Osteocyte (in vitro differentiated cells): Measurements from ENCODE around the gene OMG. TPM values are rescaled to one million over a fixed set of nuclear protein-coding genes. Genes with fewer than 3 reads are reported as not detected.
"Not testable (repeated sequence)": the region's sequence is repeated elsewhere in the genome, so short reads cannot be mapped to it uniquely, and the experiment has no call there.

ENCODE experiments used
- DNase-seq: peaks from one replicate; pipeline ENCODE4 v3.0.0; 2021; ENCODE audit warnings: mixed read lengths; ENCODE audit not compliant: unreplicated experiment; ENCODE audit errors: extremely low spot score
- H3K27ac Mint-ChIP-seq: one replicate; pipeline ENCODE4 v1.8.0; 2021; ENCODE audit warnings: mild to moderate bottlenecking, mixed read lengths; ENCODE audit not compliant: unreplicated experiment
- H3K27me3 Mint-ChIP-seq: one replicate; pipeline ENCODE4 v1.8.0; 2021; ENCODE audit warnings: mixed read lengths; ENCODE audit not compliant: unreplicated experiment
- H3K36me3 Mint-ChIP-seq: one replicate; pipeline ENCODE4 v1.8.0; 2021; ENCODE audit warnings: mixed read lengths; ENCODE audit not compliant: unreplicated experiment
- H3K4me1 Mint-ChIP-seq: one replicate; pipeline ENCODE4 v1.8.0; 2021; ENCODE audit warnings: mixed read lengths; ENCODE audit not compliant: unreplicated experiment
- H3K4me3 Mint-ChIP-seq: one replicate; pipeline ENCODE4 v1.8.0; 2021; ENCODE audit warnings: mild to moderate bottlenecking, moderate library complexity, mixed read lengths; ENCODE audit not compliant: unreplicated experiment
- H3K9me3 Mint-ChIP-seq: one replicate; pipeline ENCODE4 v1.8.0; 2021; ENCODE audit warnings: mixed read lengths; ENCODE audit not compliant: unreplicated experiment
- total RNA-seq: library from RNA; stranded (reverse); gene quantifications from 2 replicates; pipeline ENCODE4 v1.2.1, GENCODE V29; 2021
- TF ChIP-seq, protein P1 (sequence below): fragments of 200-600 bp; sonication (generic); IDR thresholded peaks from 2 replicates; pipeline ENCODE4 v1.5.0; 2021; ENCODE audit warnings: antibody characterized with exemption, mild to moderate bottlenecking, moderate library complexity

The OMG gene
- total RNA-seq, 1 donor from 2014 or later, result not detected

DNA sequence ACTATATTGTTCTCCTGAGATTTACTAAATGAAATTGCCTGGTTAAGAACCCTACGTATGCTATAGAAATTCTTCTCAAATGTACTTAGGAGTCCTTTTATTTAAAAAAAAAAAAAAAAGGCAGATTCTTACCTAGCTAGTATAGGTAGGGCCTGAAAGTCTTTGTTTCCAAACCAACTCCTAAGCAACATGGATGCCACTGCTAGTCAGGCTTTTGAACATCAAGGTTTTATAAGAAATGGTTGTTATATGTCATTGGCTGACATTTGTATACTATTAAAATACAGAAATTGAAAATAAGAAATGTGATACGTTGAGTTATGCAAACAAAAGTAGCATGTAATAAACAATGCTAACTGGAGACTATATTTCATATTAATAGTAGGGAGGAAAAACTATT is 23.2 kb upstream of the OMG start:
- Mint-ChIP-seq H3K4me1 (peaks cover 13% of the 10 kb centered on the region), H3K27me3 (no peaks in the 10 kb centered on the region), H3K27ac (no peak overlapping the region), H3K36me3 (peaks cover 5% of the 10 kb centered on the region), H3K9me3 (no peaks in the 10 kb centered on the region), H3K4me3 (no peak overlapping the region)
- TF ChIP-seq, protein P1, sequence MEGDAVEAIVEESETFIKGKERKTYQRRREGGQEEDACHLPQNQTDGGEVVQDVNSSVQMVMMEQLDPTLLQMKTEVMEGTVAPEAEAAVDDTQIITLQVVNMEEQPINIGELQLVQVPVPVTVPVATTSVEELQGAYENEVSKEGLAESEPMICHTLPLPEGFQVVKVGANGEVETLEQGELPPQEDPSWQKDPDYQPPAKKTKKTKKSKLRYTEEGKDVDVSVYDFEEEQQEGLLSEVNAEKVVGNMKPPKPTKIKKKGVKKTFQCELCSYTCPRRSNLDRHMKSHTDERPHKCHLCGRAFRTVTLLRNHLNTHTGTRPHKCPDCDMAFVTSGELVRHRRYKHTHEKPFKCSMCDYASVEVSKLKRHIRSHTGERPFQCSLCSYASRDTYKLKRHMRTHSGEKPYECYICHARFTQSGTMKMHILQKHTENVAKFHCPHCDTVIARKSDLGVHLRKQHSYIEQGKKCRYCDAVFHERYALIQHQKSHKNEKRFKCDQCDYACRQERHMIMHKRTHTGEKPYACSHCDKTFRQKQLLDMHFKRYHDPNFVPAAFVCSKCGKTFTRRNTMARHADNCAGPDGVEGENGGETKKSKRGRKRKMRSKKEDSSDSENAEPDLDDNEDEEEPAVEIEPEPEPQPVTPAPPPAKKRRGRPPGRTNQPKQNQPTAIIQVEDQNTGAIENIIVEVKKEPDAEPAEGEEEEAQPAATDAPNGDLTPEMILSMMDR, result no peak
- DNase-seq, result no peak

DNA sequence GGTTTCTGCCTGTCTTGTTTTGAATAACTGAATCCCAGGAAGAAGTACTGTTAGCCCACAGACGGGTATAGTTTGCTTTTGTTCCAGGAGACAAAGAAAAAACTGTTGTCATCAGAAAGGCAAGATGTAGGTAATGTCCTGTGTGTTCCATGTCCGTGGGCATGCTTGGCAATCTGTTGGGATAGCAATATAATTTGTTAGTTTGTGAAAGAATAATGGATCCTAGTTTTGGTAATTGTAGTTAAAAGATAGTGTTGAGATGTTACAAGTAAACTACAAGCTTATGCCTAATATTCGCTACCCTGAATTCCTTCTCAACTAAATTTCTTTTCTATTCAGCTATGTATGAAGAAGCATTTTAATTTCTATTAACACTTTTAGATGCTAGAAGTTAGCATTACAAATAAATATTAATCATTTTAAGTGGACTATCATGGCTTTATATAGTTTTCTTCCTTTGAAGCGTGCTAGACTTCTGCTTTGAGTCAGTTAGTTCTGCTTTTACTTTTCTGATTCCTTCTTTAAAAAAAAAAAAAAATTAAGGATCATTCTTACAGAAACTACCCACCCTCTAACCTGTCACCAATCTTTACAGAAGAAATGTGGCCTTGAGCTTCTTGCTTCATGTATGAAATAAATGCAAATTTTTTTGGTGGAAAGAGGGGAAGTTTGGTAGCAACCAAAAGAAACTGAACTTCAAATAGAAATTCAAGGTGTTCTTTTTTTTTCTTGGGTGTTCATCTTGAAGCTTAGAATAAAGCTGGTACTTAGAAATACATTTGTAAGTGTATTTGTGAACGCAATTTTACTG is 22.0 kb upstream of the OMG start:
- Mint-ChIP-seq H3K4me3 (no peak overlapping the region), H3K9me3 (no peaks in the 10 kb centered on the region), H3K27me3 (no peaks in the 10 kb centered on the region), H3K36me3 (peaks cover 7% of the 10 kb centered on the region), H3K27ac (no peak overlapping the region), H3K4me1 (peaks cover 16% of the 10 kb centered on the region)
- TF ChIP-seq, protein P1, result no peak
- no peak for DNase-seq

DNA sequence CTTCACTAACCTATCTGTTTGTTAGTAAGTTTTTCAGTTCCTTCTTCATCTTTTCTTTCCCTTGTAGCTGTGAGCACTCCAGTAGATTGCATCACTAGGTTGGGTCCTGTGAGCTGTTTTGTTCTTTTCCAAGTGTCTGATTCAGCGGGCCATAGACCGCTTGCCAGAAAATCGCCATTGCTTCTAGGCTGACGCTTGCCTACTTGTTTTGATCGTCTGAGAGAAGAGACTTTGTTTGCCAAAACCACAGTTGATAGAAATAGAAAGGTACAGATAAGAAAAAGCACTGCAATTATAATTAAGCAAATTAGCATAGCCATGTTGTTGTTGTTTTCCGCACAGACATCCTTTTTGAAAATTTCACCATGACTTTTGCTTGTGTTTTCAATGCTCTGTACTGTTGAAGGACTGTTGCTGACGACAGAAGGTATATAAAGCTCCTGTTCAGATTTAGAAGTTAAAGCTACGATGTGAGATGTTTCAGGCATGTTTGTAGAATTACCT is 21.3 kb upstream of the OMG start:
- Mint-ChIP-seq H3K36me3 (peaks cover 7% of the 10 kb centered on the region), H3K4me1 (peaks cover 23% of the 10 kb centered on the region), H3K9me3 (no peaks in the 10 kb centered on the region), H3K27me3 (no peaks in the 10 kb centered on the region), H3K27ac (no peak overlapping the region), H3K4me3 (no peak overlapping the region)
- TF ChIP-seq, protein P1, result no peak
- DNase-seq, result no peak

DNA sequence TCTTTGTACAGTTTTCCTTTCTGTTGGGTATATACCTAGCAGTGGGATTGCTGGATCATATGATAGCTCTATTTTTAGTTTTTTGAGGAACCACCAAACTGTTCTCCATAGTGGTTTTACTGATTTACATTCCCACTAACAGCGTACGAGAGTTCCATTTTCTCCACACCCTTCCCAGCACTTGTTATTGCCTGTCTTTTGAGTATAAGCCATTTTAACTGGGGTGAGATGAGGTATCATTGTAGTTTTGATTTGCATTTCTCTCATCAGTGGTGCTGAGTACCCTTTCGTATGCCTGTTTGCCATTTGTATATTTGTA is 17.7 kb upstream of the OMG start:
- peaks cover 11% of the 10 kb centered on the region for H3K4me1 Mint-ChIP-seq
- H3K4me3 Mint-ChIP-seq, result no peak overlapping the region
- no peak for DNase-seq
- H3K27me3 Mint-ChIP-seq, result no peaks in the 10 kb centered on the region
- no peak overlapping the region for H3K27ac Mint-ChIP-seq
- H3K9me3 Mint-ChIP-seq, result no peaks in the 10 kb centered on the region
- TF ChIP-seq, protein P1, result no peak
- peaks cover 14% of the 10 kb centered on the region for H3K36me3 Mint-ChIP-seq

DNA sequence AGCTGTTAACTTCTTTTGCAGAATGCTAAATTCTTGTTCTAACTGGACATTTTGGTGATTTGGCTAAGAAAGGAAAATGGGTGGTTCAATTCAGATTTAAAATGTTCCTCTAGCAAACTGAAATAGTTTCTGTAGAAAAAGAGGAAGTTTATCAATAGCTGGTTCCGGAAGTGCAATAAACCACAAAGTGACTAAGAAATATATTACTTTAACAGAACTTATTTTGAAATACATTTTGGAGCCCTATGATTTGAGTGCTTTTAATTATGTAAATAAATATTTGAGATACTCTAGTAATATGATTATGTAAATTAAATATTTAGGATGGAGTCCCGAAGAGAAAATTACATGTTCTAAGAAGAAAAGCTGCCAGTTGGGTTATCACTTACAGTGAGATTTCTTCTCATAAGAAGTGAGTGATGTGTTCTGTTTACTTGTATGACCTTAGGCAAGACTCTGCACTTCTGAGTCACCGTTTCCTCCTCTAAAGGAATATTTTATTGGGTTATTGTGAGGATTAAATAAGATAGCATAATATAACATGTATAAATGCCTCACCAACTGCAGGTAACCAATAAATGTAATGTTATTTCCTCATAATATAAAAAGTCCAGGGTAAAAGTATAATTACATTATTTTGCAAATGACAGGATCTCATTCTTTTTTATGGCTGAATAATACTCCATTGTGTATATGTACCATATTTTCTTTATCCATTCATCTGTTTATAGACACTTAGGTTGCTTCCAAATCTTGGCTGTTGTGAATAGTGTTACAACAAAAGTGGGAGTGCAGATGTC is 17.1 kb upstream of the OMG start, which contains the start of gene EVI2B:
Gene EVI2B, minus strand, starts transcription at position 73 of the 800 bp plus-strand sequence. CDS start 8,445 bp downstream, outside the sequence.
- H3K4me3 Mint-ChIP-seq, result no peak within 1 kb of the TSS
- peak within 1 kb of the TSS; percentile 44 for H3K27ac Mint-ChIP-seq
- TF ChIP-seq, protein P1, result no peak
- H3K4me1 Mint-ChIP-seq, result peaks cover 11% of the 10 kb centered on the region
- H3K36me3 Mint-ChIP-seq, result peaks cover 14% of the 10 kb centered on the region
- no peaks in the 10 kb centered on the region for H3K27me3 Mint-ChIP-seq
- no peaks in the 10 kb centered on the region for H3K9me3 Mint-ChIP-seq
- DNase-seq, result no peak

DNA sequence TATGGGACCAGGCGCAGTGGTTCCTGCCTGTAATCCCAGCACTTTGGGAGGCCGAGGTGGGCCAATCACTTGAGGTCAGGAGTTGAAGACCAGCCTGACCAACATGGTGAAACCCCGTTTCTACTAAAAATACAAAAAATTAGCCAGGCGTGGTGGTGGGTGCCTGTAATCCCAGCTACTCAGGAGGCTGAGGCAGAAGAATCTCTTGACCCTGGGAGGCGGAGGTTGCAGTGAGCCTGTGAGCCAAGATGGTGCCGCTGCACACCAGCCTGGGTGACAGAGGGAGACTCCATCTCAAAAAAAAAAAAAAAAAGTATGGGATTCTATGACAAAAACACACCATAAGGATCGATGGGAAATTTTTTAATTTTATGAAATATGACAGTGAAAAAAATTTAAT is 15.2 kb upstream of the OMG start:
- peaks cover 11% of the 10 kb centered on the region for H3K36me3 Mint-ChIP-seq
- H3K4me3 Mint-ChIP-seq, DNase-seq, H3K27me3 Mint-ChIP-seq, H3K27ac Mint-ChIP-seq, H3K9me3 Mint-ChIP-seq: not testable (repeated sequence)
- H3K4me1 Mint-ChIP-seq, result peaks cover 11% of the 10 kb centered on the region
